Peyer's patch (tissue), 4 donors: Measurements from ENCODE around the gene SPRED2.

Source experiments
- POLR2A ChIP-seq, 2 donors: fragments of 450-650 bp; IDR thresholded peaks; one replicate each; pipeline ENCODE4 v1.5.1; 2017; ENCODE audit warnings: antibody characterized with exemption in 2 of 2, mild to moderate bottlenecking in 2 of 2, moderate library complexity in 2 of 2
- TF ChIP-seq, protein P1 (sequence below), 6 experiments: fragments of 450-650 bp in 4 of 6; fragments of 200-600 bp in 2 of 6; sonication (generic) in 1 of 6; IDR thresholded peaks; one replicate each; pipeline ENCODE4 v1.5.1; 2017 to 2019; ENCODE audit warnings: antibody characterized with exemption in 6 of 6, mild to moderate bottlenecking in 3 of 6, moderate library complexity in 1 of 6

DNA sequence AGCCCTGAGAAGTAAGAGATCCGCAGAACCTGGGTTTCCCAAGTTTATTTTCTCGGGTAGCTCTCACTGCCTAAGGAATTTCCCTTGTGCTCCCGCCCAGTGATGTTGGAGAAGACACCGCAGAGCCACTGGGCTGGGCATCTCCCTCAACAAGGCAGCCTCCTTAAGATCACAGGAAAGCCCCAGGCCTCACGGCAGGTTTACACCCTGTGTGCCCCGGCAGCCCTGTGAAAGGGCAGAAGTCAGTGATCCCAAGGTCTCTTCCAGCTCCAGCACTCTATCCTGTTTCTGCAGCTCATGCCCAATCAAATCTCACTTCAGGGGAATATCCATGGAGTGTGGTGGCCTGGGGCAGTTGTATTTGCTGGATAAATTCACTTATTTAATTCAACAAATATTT, 138.3 kb downstream of the SPRED2 start:
- TF ChIP-seq, protein P1, sequence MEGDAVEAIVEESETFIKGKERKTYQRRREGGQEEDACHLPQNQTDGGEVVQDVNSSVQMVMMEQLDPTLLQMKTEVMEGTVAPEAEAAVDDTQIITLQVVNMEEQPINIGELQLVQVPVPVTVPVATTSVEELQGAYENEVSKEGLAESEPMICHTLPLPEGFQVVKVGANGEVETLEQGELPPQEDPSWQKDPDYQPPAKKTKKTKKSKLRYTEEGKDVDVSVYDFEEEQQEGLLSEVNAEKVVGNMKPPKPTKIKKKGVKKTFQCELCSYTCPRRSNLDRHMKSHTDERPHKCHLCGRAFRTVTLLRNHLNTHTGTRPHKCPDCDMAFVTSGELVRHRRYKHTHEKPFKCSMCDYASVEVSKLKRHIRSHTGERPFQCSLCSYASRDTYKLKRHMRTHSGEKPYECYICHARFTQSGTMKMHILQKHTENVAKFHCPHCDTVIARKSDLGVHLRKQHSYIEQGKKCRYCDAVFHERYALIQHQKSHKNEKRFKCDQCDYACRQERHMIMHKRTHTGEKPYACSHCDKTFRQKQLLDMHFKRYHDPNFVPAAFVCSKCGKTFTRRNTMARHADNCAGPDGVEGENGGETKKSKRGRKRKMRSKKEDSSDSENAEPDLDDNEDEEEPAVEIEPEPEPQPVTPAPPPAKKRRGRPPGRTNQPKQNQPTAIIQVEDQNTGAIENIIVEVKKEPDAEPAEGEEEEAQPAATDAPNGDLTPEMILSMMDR (IDR thresholded peaks at IDR 0.05): no peak
- TF ChIP-seq POLR2A (IDR thresholded peaks at IDR 0.05): no peak
